Measurements from ENCODE around the gene CFAP69. TPM values are rescaled to one million over a fixed set of nuclear protein-coding genes. Genes with fewer than 3 reads are reported as not detected.
"Not testable (repeated sequence)": the region's sequence is repeated elsewhere in the genome, so short reads cannot be mapped to it uniquely, and the experiment has no call there.

CFAP69 gene
- total RNA-seq, 1 experiment from 2014 or later, result 2.3 TPM

DNA sequence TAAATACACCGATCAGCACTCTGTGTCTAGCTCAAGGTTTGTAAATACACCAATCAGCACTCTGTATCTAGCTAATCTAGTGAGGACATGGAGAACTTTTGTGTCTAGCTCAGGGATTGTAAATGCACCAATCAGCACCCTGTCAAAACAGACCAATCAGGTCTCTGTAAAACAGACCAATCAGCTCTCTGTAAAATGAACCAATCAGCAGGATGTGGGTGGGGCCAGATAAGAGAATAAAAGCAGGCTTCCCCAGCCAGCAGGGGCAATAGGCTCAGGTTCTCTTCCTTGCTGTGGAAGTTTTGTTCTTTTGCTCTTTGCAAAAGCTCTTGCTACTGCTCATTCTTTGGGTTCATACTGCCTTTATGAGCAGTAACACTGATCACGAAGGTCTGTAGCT is 90.0 kb downstream of the CFAP69 start:
- not testable (repeated sequence) for DNase-seq (ENCODE audit: low read depth)

DNA sequence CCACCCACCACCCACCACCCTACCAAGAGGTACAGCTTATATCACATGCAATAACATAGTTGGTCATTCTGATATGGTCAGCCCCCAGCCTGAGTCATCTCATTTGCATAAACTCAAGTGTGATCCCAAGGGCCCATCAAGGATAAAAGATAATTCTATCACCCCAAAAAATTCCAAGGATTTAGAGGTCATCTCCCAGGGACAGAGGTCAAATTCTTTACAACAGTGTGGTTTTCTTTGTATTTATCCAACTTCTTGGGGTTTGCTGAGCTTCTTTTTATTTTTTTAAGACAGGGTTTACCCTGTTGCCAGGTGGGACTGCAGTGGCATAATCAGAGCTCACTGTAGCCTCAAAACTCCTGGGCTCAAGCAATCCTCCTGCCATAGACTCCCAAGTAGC is 92.1 kb downstream of the CFAP69 start:
- DNase-seq (ENCODE audit: low read depth), result peak; percentile 25

DNA sequence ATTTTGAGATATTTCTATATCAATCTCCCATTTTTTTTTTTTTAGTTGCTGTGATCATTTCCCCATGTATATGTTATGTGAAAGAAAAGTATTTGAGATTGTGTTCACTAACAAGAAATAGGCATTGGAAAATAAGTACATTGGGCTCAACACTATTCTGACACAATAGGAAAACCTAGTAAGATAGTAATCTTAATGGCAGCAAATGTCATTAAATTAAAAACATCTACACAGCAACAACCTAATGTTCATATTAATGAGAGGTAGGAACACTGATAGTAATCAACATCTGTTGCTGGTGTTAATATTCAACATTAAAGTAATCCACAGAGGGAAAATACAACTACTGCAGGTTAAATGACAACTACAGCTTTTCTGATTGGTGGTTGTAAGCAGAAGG is 100.0 kb downstream of the CFAP69 start:
- no peak for DNase-seq (ENCODE audit: low read depth)

DNA sequence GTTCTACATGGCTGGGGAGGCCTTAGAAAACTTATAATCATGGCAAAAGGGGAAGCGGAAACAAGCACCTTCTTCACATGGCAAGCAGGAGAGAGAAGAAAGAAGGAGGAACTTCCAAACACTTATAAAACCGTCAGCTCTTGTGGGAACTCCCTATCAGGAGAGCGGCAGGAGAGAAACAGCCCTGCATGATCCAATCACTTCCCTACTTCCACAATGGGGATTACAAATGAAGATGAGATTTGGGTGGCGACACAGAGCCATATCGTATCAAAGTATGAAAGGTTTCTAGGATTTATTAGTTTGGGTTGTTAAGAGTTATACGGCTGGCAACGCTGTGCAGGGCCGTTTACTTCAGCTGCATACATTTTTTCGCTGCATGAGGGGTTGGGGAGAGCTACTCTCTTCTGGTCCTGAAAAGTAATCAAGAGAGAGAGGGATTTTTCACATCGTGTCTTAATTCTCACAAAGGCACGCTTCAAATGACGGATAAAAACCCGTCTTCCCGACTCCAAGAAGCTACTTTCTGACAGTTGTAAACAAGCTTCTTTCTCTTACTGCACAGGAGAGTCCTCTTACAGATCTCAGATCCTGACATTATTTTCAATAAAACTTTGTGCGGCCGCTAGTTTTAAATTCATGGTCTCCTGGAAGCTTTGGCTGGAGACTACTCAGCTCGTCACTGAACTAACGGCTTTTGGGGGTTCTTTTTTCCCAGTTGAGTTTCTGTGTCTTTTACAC is 100.8 kb downstream of the CFAP69 start:
- peak; percentile 42 for DNase-seq (ENCODE audit: low read depth)

DNA sequence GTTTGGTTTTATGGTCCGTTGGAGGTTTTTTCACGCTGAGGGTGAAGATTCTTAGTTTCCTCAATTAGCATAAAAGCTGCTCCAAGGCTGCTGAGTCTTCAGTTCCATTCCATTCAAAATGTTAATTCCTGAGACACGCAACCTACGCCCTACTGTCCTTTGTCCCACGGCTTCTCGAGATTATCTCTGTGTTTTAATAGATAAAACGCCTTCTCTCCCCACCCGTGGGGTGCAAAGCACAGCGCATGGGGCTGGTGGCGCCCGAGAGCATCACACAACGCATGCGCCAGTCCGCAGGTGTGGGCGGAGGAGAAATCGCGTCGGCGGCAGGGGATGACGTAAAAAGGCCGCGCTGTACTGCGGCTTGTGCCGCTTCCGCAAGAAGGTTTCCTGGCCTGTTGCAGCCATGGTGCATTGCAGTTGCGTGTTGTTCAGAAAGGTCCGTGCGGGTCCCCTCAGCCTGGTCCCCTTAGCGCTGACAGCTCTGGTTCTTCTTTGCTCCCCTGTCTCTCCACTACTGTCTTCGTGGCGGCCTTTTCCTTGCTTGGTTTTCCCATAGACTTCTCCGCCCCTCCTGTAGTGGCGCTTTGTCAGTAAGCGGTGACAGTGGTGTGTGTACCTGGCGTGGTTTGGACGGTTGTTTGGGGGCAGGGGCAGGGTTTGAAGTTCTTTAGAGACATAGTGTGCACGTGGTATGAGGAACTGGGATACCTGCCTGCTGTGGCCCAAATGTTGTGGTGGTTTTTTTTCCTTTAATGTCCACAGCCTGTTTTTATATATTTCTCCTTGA is 101.6 kb downstream of the CFAP69 start, which contains the start of gene GTPBP10:
Gene GTPBP10, plus strand, starts transcription at position 381 of the 790 bp plus-strand sequence. Its CDS starts 26 bp downstream, at position 407.
- DNase-seq (ENCODE audit: low read depth), result peak; percentile 94

DNA sequence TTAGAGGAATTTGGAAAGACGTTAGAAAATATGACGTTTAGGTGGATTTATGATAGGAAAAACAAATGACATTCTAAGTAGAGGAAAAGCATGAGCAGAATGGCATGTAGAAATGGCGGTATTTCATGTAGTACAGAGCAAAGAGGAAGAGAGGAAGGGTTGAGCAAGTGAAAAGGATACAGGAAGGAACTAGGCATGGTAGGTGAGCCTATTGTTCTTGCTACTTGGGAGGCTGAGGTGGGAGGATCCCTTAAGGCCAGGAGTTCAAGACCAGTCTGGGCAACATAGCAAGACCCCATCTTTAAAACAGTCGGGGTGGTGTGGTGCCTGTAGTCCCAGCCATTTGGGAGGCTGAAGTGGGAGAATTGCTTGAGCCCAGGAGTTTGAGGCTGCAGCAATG is 102.8 kb downstream of the CFAP69 start:
- DNase-seq (ENCODE audit: low read depth), result no peak

DNA sequence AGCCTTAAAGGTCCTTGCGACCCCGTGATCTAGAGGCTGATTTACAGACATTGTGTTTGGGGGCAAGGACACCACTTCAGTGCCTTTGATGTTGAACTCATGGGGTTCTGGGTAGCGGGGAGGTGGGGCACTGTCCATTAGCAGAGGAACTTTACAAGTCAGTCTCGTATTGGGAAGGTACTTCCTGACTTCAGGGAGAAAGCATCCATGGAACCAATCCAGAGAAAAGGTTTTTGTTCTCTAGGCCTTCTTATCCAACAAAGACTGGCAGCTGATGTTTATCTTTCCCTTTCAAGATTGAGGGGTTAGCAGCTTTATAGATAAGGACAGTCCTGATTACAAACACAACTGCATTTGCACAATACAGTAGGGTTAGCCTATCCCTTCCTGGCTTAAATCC is 104.3 kb downstream of the CFAP69 start:
- DNase-seq (ENCODE audit: low read depth), result no peak

DNA sequence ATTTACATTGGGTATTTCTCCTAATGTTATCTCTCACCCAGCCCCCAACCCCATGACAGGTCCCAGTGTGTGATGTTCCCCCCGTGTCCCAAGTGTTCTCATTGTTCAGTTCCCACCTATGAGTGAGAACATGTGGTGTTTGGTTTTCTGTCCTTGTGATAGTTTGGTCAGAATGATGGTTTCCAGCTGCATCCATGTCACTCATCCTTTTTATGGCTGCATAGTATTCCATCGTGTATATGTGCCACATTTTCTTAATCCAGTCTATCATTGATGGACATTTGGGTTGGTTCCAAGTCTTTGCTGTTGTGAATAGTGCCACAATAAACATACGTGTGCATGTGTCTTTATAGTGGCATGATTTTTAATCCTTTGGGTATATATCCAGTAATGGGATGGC is 105.1 kb downstream of the CFAP69 start:
- not testable (repeated sequence) for DNase-seq (ENCODE audit: low read depth)

DNA sequence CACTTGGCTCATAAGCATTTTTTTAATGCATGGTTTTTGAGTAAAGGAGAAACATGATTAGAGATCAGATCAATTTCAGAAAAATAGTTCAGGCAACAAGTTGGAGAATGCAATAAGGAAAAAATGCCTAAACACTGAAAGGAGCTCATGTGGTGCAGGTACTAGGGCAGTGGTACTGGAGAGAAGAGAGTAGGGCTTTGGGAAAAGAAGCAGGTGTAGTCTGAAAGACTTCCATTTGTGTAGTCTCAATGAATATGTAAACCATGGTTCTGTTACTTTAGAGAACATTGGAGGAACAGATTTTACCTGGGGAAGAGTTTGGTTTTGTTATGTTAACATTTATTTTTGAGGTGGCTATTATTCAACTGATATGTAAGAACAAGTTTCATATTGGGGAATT is 107.0 kb downstream of the CFAP69 start:
- DNase-seq (ENCODE audit: low read depth), result no peak

Small RNA genes lying within 50 kb of the gene (small RNA-seq; reads per million reads assigned to genes)
- gene RF00019, result not detected

Other genes with a start within 250 kb of the CFAP69 start
- 34.7 and 50.3 TPM in 2 replicates for gene STEAP1, start 90.7 kb upstream of the CFAP69 start, total RNA-seq (2014; rRNA removed; shearing (Covaris generic))
- gene STEAP2, start 33.4 kb upstream of the CFAP69 start, total RNA-seq (2014; rRNA removed; shearing (Covaris generic)), result 6.7 and 8.6 TPM in 2 replicates
- gene FAM237B, start 76.1 kb downstream of the CFAP69 start, total RNA-seq (2014; rRNA removed; shearing (Covaris generic)), result not detected in 2 replicates
- 15.1 and 15.5 TPM in 2 replicates for gene GTPBP10, start 101.5 kb downstream of the CFAP69 start, total RNA-seq (2014; rRNA removed; shearing (Covaris generic))
- 27.5 and 43.9 TPM in 2 replicates for gene CLDN12, start 158.3 kb downstream of the CFAP69 start, total RNA-seq (2014; rRNA removed; shearing (Covaris generic))
- not detected in 2 replicates for gene PTTG1IP2, start 224.5 kb downstream of the CFAP69 start, total RNA-seq (2014; rRNA removed; shearing (Covaris generic))

All from HT1080 (cell line).